ENCODE measurements around the gene ZC3HAV1.
"Not testable (repeated sequence)": the region's sequence is repeated elsewhere in the genome, so short reads cannot be mapped to it uniquely, and the experiment has no call there.

ZC3HAV1 gene

GRCh38 chr7:139112316-139112715, 2.8 kb upstream of the ZC3HAV1 start:
- no peak for DNase-seq

- DNase-seq: no peak
Observed at GRCh38 chr7:139111811-139112301, 2.3 kb upstream of the ZC3HAV1 start.

- DNase-seq: no peak
Observed at GRCh38 chr7:139111147-139111546, 1.6 kb upstream of the ZC3HAV1 start.

- peak in 1 of 2 experiments; percentile 43 for DNase-seq
Observed at GRCh38 chr7:139109983-139110411, 477 bp upstream of the ZC3HAV1 start.

GRCh38 chr7:139108266-139109187, 993 bp downstream of the ZC3HAV1 start:
- no peak for DNase-seq

GRCh38 chr7:139106959-139107358, 2.6 kb downstream of the ZC3HAV1 start:
- no peak for DNase-seq

GRCh38 chr7:139106227-139106626, 3.3 kb downstream of the ZC3HAV1 start:
- not testable (repeated sequence) for DNase-seq

- no peak for DNase-seq
Observed at GRCh38 chr7:139105484-139105883, 4.0 kb downstream of the ZC3HAV1 start.

- DNase-seq: no peak
Observed at GRCh38 chr7:139104091-139104450, 5.4 kb downstream of the ZC3HAV1 start.

GRCh38 chr7:139103057-139103815, 6.3 kb downstream of the ZC3HAV1 start:
- no peak for DNase-seq

GRCh38 chr7:139101637-139102158, 7.8 kb downstream of the ZC3HAV1 start:
- DNase-seq: not testable (repeated sequence)

- no peak for DNase-seq
Observed at GRCh38 chr7:139099172-139099947, 10.2 kb downstream of the ZC3HAV1 start.

GRCh38 chr7:139095194-139095659, 14.3 kb downstream of the ZC3HAV1 start:
- DNase-seq: no peak

- no peak for DNase-seq
Observed at GRCh38 chr7:139094596-139094995, 14.9 kb downstream of the ZC3HAV1 start.

GRCh38 chr7:139094030-139094429, 15.5 kb downstream of the ZC3HAV1 start:
- no peak for DNase-seq

GRCh38 chr7:139093512-139093911, 16.0 kb downstream of the ZC3HAV1 start:
- DNase-seq: not testable (repeated sequence)

GRCh38 chr7:139092090-139092796, 17.3 kb downstream of the ZC3HAV1 start:
- no peak for DNase-seq

GRCh38 chr7:139091677-139091996, 17.9 kb downstream of the ZC3HAV1 start:
- DNase-seq: no peak

- no peak for DNase-seq
Observed at GRCh38 chr7:139089118-139089517, 20.4 kb downstream of the ZC3HAV1 start.

- no peak for DNase-seq
Observed at GRCh38 chr7:139088268-139088667, 21.3 kb downstream of the ZC3HAV1 start.

GRCh38 chr7:139087212-139087611, 22.3 kb downstream of the ZC3HAV1 start:
- no peak for DNase-seq

GRCh38 chr7:139086454-139086853, 23.1 kb downstream of the ZC3HAV1 start:
- no peak for DNase-seq
